Measurements from ENCODE around the gene SLC25A51.

DNA sequence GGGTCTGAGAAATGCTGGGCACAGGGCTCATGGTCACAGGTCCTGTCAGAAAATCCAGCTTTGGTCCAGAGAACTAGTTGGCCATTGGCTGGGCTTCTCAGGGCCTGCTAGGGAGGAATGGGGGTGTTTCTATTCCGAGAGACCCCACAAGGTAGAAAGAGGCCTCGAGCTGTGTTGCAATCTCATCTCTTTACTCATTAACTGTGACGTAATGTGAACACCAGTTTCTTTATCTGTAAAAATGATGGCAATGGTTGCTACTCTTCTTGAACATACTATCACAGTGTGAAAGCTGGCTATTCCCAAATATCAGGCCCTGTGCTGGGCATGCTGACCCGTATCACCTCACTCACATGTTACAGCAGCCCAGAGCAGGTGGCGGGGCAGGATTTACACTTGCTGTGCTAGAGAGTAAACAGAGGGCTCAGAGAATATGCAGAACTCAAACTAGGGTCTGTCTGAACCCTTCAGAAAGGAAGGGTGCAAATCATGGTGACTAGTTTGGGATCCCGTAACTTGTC, 35.7 kb upstream of the SLC25A51 start:
- TF ChIP-seq POLR2A (IDR thresholded peaks at IDR 0.05) (no peak), POLR2AphosphoS5 (IDR thresholded peaks at IDR 0.05) (no peak), EP300 (IDR thresholded peaks at IDR 0.05) (no peak)
- TF ChIP-seq, protein P1, sequence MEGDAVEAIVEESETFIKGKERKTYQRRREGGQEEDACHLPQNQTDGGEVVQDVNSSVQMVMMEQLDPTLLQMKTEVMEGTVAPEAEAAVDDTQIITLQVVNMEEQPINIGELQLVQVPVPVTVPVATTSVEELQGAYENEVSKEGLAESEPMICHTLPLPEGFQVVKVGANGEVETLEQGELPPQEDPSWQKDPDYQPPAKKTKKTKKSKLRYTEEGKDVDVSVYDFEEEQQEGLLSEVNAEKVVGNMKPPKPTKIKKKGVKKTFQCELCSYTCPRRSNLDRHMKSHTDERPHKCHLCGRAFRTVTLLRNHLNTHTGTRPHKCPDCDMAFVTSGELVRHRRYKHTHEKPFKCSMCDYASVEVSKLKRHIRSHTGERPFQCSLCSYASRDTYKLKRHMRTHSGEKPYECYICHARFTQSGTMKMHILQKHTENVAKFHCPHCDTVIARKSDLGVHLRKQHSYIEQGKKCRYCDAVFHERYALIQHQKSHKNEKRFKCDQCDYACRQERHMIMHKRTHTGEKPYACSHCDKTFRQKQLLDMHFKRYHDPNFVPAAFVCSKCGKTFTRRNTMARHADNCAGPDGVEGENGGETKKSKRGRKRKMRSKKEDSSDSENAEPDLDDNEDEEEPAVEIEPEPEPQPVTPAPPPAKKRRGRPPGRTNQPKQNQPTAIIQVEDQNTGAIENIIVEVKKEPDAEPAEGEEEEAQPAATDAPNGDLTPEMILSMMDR (IDR thresholded peaks at IDR 0.05), result no peak
